Suprapubic skin (tissue), 4 donors: Measurements from ENCODE around the gene CAPZB. TPM values are rescaled to one million over a fixed set of nuclear protein-coding genes. Genes with fewer than 3 reads are reported as not detected.
"Not testable (repeated sequence)": the region's sequence is repeated elsewhere in the genome, so short reads cannot be mapped to it uniquely, and the experiment has no call there.

Experiments used
- DNase-seq, 2 donors: peaks; one replicate each; pipeline ENCODE4 v3.0.0-alpha.2; 2019; ENCODE audit warnings: low spot score in 2 of 2
- H3K27ac ChIP-seq: fragments of 200-600 bp; sonication (generic); one replicate; pipeline ENCODE4 v1.5.1; 2019
- H3K27me3 ChIP-seq: fragments of 200-600 bp; sonication (generic); one replicate; pipeline ENCODE4 v1.5.1; 2019
- H3K36me3 ChIP-seq: fragments of 200-600 bp; sonication (generic); one replicate; pipeline ENCODE4 v1.5.1; 2019
- H3K4me1 ChIP-seq: fragments of 200-600 bp; sonication (generic); one replicate; pipeline ENCODE4 v1.5.1; 2019
- H3K4me3 ChIP-seq: fragments of 200-600 bp; sonication (generic); one replicate; pipeline ENCODE4 v1.5.1; 2019; ENCODE audit warnings: mild to moderate bottlenecking
- H3K9me3 ChIP-seq: fragments of 200-600 bp; sonication (generic); one replicate; pipeline ENCODE4 v1.5.1; 2019
- CTCF ChIP-seq, 2 donors: fragments of 200-600 bp in 1 of 2; fragments of 450-650 bp in 1 of 2; sonication (generic) in 1 of 2; IDR thresholded peaks; one replicate each; pipeline ENCODE4 v1.5.1; 2016 to 2019; ENCODE audit warnings: antibody characterized with exemption in 2 of 2, mild to moderate bottlenecking in 1 of 2, moderate library complexity in 1 of 2
- EP300 ChIP-seq: sonication (generic); formaldehyde crosslinking; IDR thresholded peaks from one replicate; pipeline ENCODE4 v1.6.1; 2017; ENCODE audit warnings: antibody characterized with exemption
- POLR2A ChIP-seq, 2 donors: fragments of 450-650 bp; IDR thresholded peaks; one replicate each; pipeline ENCODE4 v1.6.1; 2017; ENCODE audit warnings: antibody characterized with exemption in 2 of 2, mild to moderate bottlenecking in 2 of 2, moderate library complexity in 2 of 2
- POLR2AphosphoS5 ChIP-seq, 3 donors: sonication (generic); formaldehyde crosslinking; IDR thresholded peaks; one replicate each; pipeline ENCODE4 v1.6.1; 2017; ENCODE audit warnings: antibody characterized with exemption in 3 of 3
- WGBS: methylation state at CpG from one replicate; pipeline ENCODE4 v1.1.5; 2018; 5-methylcytosine and 5-hydroxymethylcytosine counted together
- total RNA-seq, 4 donors: library from RNA; depleted of rRNA; stranded (reverse); fragments of >200 nt; gene quantifications; one replicate each; pipeline ENCODE4 v1.1.0, GENCODE V29; 2016

The CAPZB gene
- total RNA-seq, 4 donors from 2014 or later: 101 to 130 (median 126) TPM

- Histone ChIP-seq H3K27me3 (no peaks in the 10 kb centered on the region), H3K27ac (no peak overlapping the region), H3K36me3 (peaks cover 41% of the 10 kb centered on the region), H3K9me3 (no peaks in the 10 kb centered on the region), H3K4me1 (peaks cover 40% of the 10 kb centered on the region), H3K4me3 (no peak overlapping the region)
- 84% methylated on average over 6 of the region's 6 CpGs for WGBS
- no peak for DNase-seq
- no peak for TF ChIP-seq EP300
- no peak for TF ChIP-seq POLR2AphosphoS5 (IDR thresholded peaks at IDR 0.05)
- no peak for TF ChIP-seq POLR2A (IDR thresholded peaks at IDR 0.05)
Measured at GRCh38 chr1:19309123-19309813, 176.1 kb downstream of the CAPZB start.

GRCh38 chr1:19308509-19308907 is 176.8 kb downstream of the CAPZB start:
- H3K27me3 ChIP-seq: no peaks in the 10 kb centered on the region
- DNase-seq: no peak
- no peak overlapping the region for H3K27ac ChIP-seq
- peaks cover 48% of the 10 kb centered on the region for H3K36me3 ChIP-seq
- 89% methylated on average over 3 of the region's 3 CpGs for WGBS
- TF ChIP-seq CTCF (IDR thresholded peaks at IDR 0.05) (no peak), EP300 (no peak), POLR2AphosphoS5 (IDR thresholded peaks at IDR 0.05) (no peak), POLR2A (IDR thresholded peaks at IDR 0.05) (no peak)
- H3K9me3 ChIP-seq: no peaks in the 10 kb centered on the region
- no peak overlapping the region for H3K4me3 ChIP-seq
- peaks cover 33% of the 10 kb centered on the region for H3K4me1 ChIP-seq

- Histone ChIP-seq H3K36me3 (peaks cover 54% of the 10 kb centered on the region), H3K27ac (no peak overlapping the region), H3K4me1 (peaks cover 27% of the 10 kb centered on the region), H3K27me3 (no peaks in the 10 kb centered on the region), H3K4me3 (no peak overlapping the region), H3K9me3 (no peaks in the 10 kb centered on the region)
- 85% methylated on average over 9 of the region's 10 CpGs for WGBS
- no peak for DNase-seq
- no peak for TF ChIP-seq EP300
- TF ChIP-seq POLR2AphosphoS5 (IDR thresholded peaks at IDR 0.05): no peak
- TF ChIP-seq CTCF (IDR thresholded peaks at IDR 0.05): no peak
- TF ChIP-seq POLR2A (IDR thresholded peaks at IDR 0.05): no peak
Measured at GRCh38 chr1:19307794-19308508, 177.4 kb downstream of the CAPZB start.

- TF ChIP-seq CTCF (IDR thresholded peaks at IDR 0.05): no peak
- no peak for TF ChIP-seq EP300
- TF ChIP-seq POLR2A (IDR thresholded peaks at IDR 0.05): no peak
- no peak for TF ChIP-seq POLR2AphosphoS5 (IDR thresholded peaks at IDR 0.05)
- Histone ChIP-seq H3K27me3 (no peaks in the 10 kb centered on the region), H3K4me1 (peaks cover 20% of the 10 kb centered on the region), H3K9me3 (no peaks in the 10 kb centered on the region), H3K27ac (no peak overlapping the region), H3K36me3 (peaks cover 62% of the 10 kb centered on the region), H3K4me3 (no peak overlapping the region)
- WGBS: 82% methylated on average over 5 of the region's 6 CpGs
- no peak for DNase-seq
Measured at GRCh38 chr1:19306941-19307340, 178.4 kb downstream of the CAPZB start.

- Histone ChIP-seq H3K27ac (no peak overlapping the region), H3K27me3 (no peaks in the 10 kb centered on the region), H3K9me3 (no peaks in the 10 kb centered on the region), H3K4me1 (peaks cover 14% of the 10 kb centered on the region), H3K4me3 (no peak overlapping the region), H3K36me3 (peaks cover 63% of the 10 kb centered on the region)
- TF ChIP-seq CTCF (IDR thresholded peaks at IDR 0.05) (no peak), POLR2AphosphoS5 (IDR thresholded peaks at IDR 0.05) (no peak), EP300 (no peak), POLR2A (IDR thresholded peaks at IDR 0.05) (no peak)
- 90% methylated on average over 9 of the region's 11 CpGs for WGBS
- DNase-seq: no peak
Measured at GRCh38 chr1:19305880-19306279, 179.5 kb downstream of the CAPZB start.

GRCh38 chr1:19304081-19304480 is 181.3 kb downstream of the CAPZB start:
- H3K36me3 ChIP-seq: peaks cover 63% of the 10 kb centered on the region
- H3K27ac ChIP-seq, H3K4me3 ChIP-seq, H3K4me1 ChIP-seq, H3K27me3 ChIP-seq, DNase-seq, H3K9me3 ChIP-seq: not testable (repeated sequence)
- WGBS: 95% methylated on average over 10 of the region's 10 CpGs
